ENCODE results near the gene KRT72.

KRT72 gene

GRCh38 chr12:52618216-52618615, 17.0 kb upstream of the KRT72 start, which contains the start of gene KRT73:
Gene KRT73, minus strand, starts transcription at chr12:52618559. Its CDS starts 35 bp downstream, at chr12:52618524.
- Histone ChIP-seq H3K27me3 (ENCODE audit: low read length) (no peaks in the 10 kb centered on the region), H4K20me1 (ENCODE audit: low read depth, low read length) (no peaks in the 10 kb centered on the region), H3K4me2 (ENCODE audit: low read depth, low read length, poor library complexity, severe bottlenecking) (no peak within 1 kb of the TSS), H3F3A (ENCODE audit: insufficient read depth) (no peaks in the 10 kb centered on the region), H3K4me3 (ENCODE audit: insufficient read depth, low read length, poor library complexity, severe bottlenecking) (no peak within 1 kb of the TSS), H3K9me2 (replicated peaks; ENCODE audit: insufficient read depth, low read length) (no peaks in the 10 kb centered on the region), H3K27ac (ENCODE audit: low read depth, low read length) (no peak within 1 kb of the TSS), H3K9me3 (ENCODE audit: insufficient read depth, low read length) (no peaks in the 10 kb centered on the region), H3K9ac (ENCODE audit: low read length) (no peak within 1 kb of the TSS), H3K36me3 (ENCODE audit: low read length) (no peaks in the 10 kb centered on the region), H3K79me2 (ENCODE audit: insufficient read depth, low read length) (no peaks in the 10 kb centered on the region), H2AFZ (ENCODE audit: low read depth, low read length, severe bottlenecking) (no peak within 1 kb of the TSS)
- TF ChIP-seq, protein P1, sequence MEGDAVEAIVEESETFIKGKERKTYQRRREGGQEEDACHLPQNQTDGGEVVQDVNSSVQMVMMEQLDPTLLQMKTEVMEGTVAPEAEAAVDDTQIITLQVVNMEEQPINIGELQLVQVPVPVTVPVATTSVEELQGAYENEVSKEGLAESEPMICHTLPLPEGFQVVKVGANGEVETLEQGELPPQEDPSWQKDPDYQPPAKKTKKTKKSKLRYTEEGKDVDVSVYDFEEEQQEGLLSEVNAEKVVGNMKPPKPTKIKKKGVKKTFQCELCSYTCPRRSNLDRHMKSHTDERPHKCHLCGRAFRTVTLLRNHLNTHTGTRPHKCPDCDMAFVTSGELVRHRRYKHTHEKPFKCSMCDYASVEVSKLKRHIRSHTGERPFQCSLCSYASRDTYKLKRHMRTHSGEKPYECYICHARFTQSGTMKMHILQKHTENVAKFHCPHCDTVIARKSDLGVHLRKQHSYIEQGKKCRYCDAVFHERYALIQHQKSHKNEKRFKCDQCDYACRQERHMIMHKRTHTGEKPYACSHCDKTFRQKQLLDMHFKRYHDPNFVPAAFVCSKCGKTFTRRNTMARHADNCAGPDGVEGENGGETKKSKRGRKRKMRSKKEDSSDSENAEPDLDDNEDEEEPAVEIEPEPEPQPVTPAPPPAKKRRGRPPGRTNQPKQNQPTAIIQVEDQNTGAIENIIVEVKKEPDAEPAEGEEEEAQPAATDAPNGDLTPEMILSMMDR (IDR thresholded peaks at IDR 0.05; ENCODE audit: insufficient read depth, low read length, poor library complexity, severe bottlenecking) = no peak
- no peak for TF ChIP-seq EZH2phosphoT487 (conservative IDR thresholded peaks at IDR 0.05; ENCODE audit: low read length)

GRCh38 chr12:52617403-52617785, 16.1 kb upstream of the KRT72 start:
- Histone ChIP-seq H3K27me3 (ENCODE audit: low read length) (no peaks in the 10 kb centered on the region), H3K9ac (ENCODE audit: low read length) (no peak overlapping the region), H4K20me1 (ENCODE audit: low read depth, low read length) (no peaks in the 10 kb centered on the region), H3K9me2 (replicated peaks; ENCODE audit: insufficient read depth, low read length) (no peaks in the 10 kb centered on the region), H3K79me2 (ENCODE audit: insufficient read depth, low read length) (no peaks in the 10 kb centered on the region), H3K4me3 (ENCODE audit: insufficient read depth, low read length, poor library complexity, severe bottlenecking) (no peak overlapping the region), H3F3A (ENCODE audit: insufficient read depth) (no peaks in the 10 kb centered on the region), H3K4me2 (ENCODE audit: low read depth, low read length, poor library complexity, severe bottlenecking) (no peak overlapping the region), H3K27ac (ENCODE audit: low read depth, low read length) (no peak overlapping the region), H2AFZ (ENCODE audit: low read depth, low read length, severe bottlenecking) (no peak overlapping the region), H3K36me3 (ENCODE audit: low read length) (no peaks in the 10 kb centered on the region), H3K9me3 (ENCODE audit: insufficient read depth, low read length) (no peaks in the 10 kb centered on the region)
- TF ChIP-seq EZH2phosphoT487 (conservative IDR thresholded peaks at IDR 0.05; ENCODE audit: low read length) = no peak
- TF ChIP-seq, protein P1 (IDR thresholded peaks at IDR 0.05; ENCODE audit: insufficient read depth, low read length, poor library complexity, severe bottlenecking) = no peak

GRCh38 chr12:52616680-52617402, 15.6 kb upstream of the KRT72 start:
- H3K27me3 ChIP-seq (ENCODE audit: low read length) = no peaks in the 10 kb centered on the region
- no peaks in the 10 kb centered on the region for H3K9me3 ChIP-seq (ENCODE audit: insufficient read depth, low read length)
- H2AFZ ChIP-seq (ENCODE audit: low read depth, low read length, severe bottlenecking) = no peak overlapping the region
- TF ChIP-seq EZH2phosphoT487 (conservative IDR thresholded peaks at IDR 0.05; ENCODE audit: low read length) = no peak
- TF ChIP-seq, protein P1 (IDR thresholded peaks at IDR 0.05; ENCODE audit: insufficient read depth, low read length, poor library complexity, severe bottlenecking) = no peak
- H4K20me1 ChIP-seq (ENCODE audit: low read depth, low read length) = no peaks in the 10 kb centered on the region
- H3K9me2 ChIP-seq (replicated peaks; ENCODE audit: insufficient read depth, low read length) = no peaks in the 10 kb centered on the region
- no peaks in the 10 kb centered on the region for H3K79me2 ChIP-seq (ENCODE audit: insufficient read depth, low read length)
- H3F3A ChIP-seq (ENCODE audit: insufficient read depth) = no peaks in the 10 kb centered on the region
- H3K27ac ChIP-seq (ENCODE audit: low read depth, low read length) = no peak overlapping the region
- H3K9ac ChIP-seq (ENCODE audit: low read length) = no peak overlapping the region
- H3K4me2 ChIP-seq (ENCODE audit: low read depth, low read length, poor library complexity, severe bottlenecking) = no peak overlapping the region
- no peaks in the 10 kb centered on the region for H3K36me3 ChIP-seq (ENCODE audit: low read length)
- H3K4me3 ChIP-seq (ENCODE audit: insufficient read depth, low read length, poor library complexity, severe bottlenecking) = no peak overlapping the region
